ENCODE measurements around the gene MCEE. TPM values are rescaled to one million over a fixed set of nuclear protein-coding genes. Genes with fewer than 3 reads are reported as not detected.
A peak's percentile ranks its signal among the peaks of the same experiment; 100 is the strongest.

The MCEE gene
- total and polyA plus RNA-seq, 12 donors = 29.6 to 43.8 (median 35.3) TPM

GRCh38 chr2:71150082-71150816 is 20.2 kb upstream of the MCEE start:
- ATAC-seq (peak in 6 of 8 donors; percentile 29 to 53 (median 38)), DNase-seq (no peak)
- no peak for TF ChIP-seq CTCF (IDR thresholded peaks at IDR 0.05)
- Histone ChIP-seq H3K9me3 (no peaks in the 10 kb centered on the region), H3K27me3 (no peaks in the 10 kb centered on the region), H3K4me3 (no peak overlapping the region), H3K4me1 (peaks cover 0 to 18% (median 8%) of the 10 kb centered on the region in 9 donors), H3K36me3 (peaks cover 0 to 63% (median 49%) of the 10 kb centered on the region in 9 donors), H3K27ac (peak overlapping the region in 1 of 10 donors; percentile 0)
- intact Hi-C loops (cut with DNase I) = loop anchor here in 2 of 10 donors (10.0 kb wide), 2 partner anchors 215 to 355 kb away; no protein-coding TSS in a partner anchor
- 40 to 53% methylated on average over 3 of the region's 3 CpGs for WGBS, 2 donors

- H3K27ac ChIP-seq = peak overlapping the region in 1 of 10 donors; percentile 52
- peaks cover 0 to 80% (median 62%) of the 10 kb centered on the region in 9 donors for H3K36me3 ChIP-seq
- H3K4me3 ChIP-seq = no peak overlapping the region
- no peaks in the 10 kb centered on the region for H3K9me3 ChIP-seq
- H3K27me3 ChIP-seq = no peaks in the 10 kb centered on the region
- WGBS, 2 donors = 49 to 67% methylated on average over 2 of the region's 2 CpGs
- no peak for TF ChIP-seq CTCF (IDR thresholded peaks at IDR 0.05)
- ATAC-seq (peak in 5 of 8 donors; percentile 29 to 59 (median 52)), DNase-seq (no peak)
- intact Hi-C loops (cut with DNase I) = no loop called here
- H3K4me1 ChIP-seq = peaks cover 0 to 28% (median 11%) of the 10 kb centered on the region in 9 donors
Measured at GRCh38 chr2:71148506-71149063, 18.6 kb upstream of the MCEE start.

- ATAC-seq (peak in 7 of 8 donors; percentile 52 to 89 (median 80)), DNase-seq (peak in 1 of 2 donors; percentile 29)
- no peak overlapping the region for H3K4me3 ChIP-seq
- no peaks in the 10 kb centered on the region for H3K9me3 ChIP-seq
- TF ChIP-seq CTCF (IDR thresholded peaks at IDR 0.05) = no peak
- H3K27me3 ChIP-seq = no peaks in the 10 kb centered on the region
- 46 to 66% methylated on average over 3 of the region's 3 CpGs for WGBS, 2 donors
- intact Hi-C loops (cut with DNase I) = no loop called here
- H3K36me3 ChIP-seq = peaks cover 0 to 100% (median 71%) of the 10 kb centered on the region in 9 donors
- peak overlapping the region in 6 of 10 donors; percentile 36 to 73 (median 60) for H3K27ac ChIP-seq
- H3K4me1 ChIP-seq = peaks cover 0 to 31% (median 12%) of the 10 kb centered on the region in 9 donors
Measured at GRCh38 chr2:71143782-71144181, 13.8 kb upstream of the MCEE start.

GRCh38 chr2:71136174-71136573 is 6.1 kb upstream of the MCEE start:
- no peaks in the 10 kb centered on the region for H3K27me3 ChIP-seq
- DNase-seq = no peak
- no peak for ATAC-seq
- H3K36me3 ChIP-seq = peaks cover 0 to 89% (median 57%) of the 10 kb centered on the region in 9 donors
- intact Hi-C loops (cut with DNase I) = no loop called here
- H3K4me1 ChIP-seq = peaks cover 5 to 20% (median 15%) of the 10 kb centered on the region in 9 donors
- TF ChIP-seq CTCF (IDR thresholded peaks at IDR 0.05) = no peak
- no peak overlapping the region for H3K27ac ChIP-seq
- H3K4me3 ChIP-seq = no peak overlapping the region
- H3K9me3 ChIP-seq = no peaks in the 10 kb centered on the region
- 90 to 93% methylated on average over 3 of the region's 3 CpGs for WGBS, 2 donors

Measured in heart right ventricle (tissue), 16 donors.